ENCODE results near the gene CPA4.

The CPA4 gene

DNA sequence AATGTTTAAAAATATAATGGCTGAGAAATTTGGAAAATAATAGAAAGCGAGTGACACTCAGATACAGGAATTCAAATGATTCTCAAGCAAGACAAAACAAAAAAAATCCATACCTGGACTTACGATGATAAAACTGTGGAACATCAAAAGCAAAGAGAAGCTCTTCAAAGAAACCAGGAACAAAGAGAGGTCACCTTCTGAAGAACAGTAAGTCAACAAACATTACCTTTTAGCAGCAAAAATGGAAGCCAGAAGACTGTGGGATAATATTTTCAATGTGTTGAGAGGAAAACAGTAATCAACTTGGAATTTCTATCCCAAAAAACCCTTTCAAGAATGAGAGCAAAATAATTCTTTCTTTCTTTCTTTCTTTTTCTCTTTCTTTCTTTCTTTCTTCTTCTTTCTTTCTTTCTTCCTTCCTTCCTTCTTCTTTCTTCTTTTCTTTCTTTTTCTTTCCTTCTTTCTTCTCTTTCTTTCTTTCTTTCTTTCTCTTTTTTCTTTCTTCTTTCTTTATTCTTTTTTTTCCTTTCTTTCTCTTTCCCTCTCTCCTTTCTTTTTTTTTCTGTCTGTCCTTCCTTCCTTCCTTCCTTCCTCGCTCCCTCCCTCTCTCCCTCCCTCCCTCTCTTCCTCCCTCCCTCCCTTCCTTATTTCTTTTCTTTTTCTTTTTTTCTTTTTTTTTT lies 49.9 kb downstream of the CPA4 start:
- FAIRE-seq: no peak
- no peak for DNase-seq (ENCODE audit: low spot score)

DNA sequence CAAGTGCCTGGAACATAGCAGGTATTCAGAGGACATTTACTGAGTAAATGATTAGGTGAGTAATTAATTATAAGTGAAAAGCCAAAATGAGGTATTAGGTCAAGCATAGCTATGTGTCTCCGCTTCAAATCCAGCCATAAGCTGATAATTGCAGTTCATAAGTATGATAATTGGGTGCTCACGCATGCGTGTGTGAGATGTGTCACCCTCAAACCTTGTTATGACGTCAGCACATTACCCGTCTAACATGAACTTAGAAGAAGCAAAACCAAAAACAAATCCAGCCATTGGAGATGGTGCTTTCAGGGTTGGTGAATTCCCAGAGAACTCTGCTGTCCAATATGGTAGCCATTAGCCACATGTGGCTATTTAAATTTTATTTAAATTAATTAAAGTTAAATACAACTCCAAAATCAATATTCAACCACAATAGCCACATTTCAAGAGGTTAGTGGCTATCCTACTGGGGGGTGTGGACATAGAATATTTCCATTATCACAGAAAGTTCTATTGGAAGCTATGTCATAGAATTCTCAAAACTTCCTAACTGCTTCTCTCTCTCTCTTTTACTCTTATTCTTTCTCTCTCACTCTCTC lies 51.4 kb downstream of the CPA4 start, which contains the start of gene CPA5:
TSS of gene CPA5 (plus strand) at position 546 of the 596 bp plus-strand sequence. CDS start 1,670 bp downstream, outside the sequence.
- no peak for FAIRE-seq

GRCh38 chr7:130345136-130345535 lies 52.2 kb downstream of the CPA4 start:
- no peak for DNase-seq (ENCODE audit: low spot score)
- FAIRE-seq: no peak

More for the DNA sequence above, 51.4 kb downstream of the CPA4 start, which contains the start of gene CPA5:
- DNase-seq (ENCODE audit: low spot score): no peak

- DNase-seq (ENCODE audit: low spot score): no peak
- FAIRE-seq: no peak
These were observed 52.8 kb downstream of the CPA4 start for GRCh38 chr7:130345725-130346124.

GRCh38 chr7:130346177-130346905 lies 53.4 kb downstream of the CPA4 start:
- FAIRE-seq (no peak), DNase-seq (ENCODE audit: low spot score) (no peak)

GRCh38 chr7:130346941-130347340 lies 54.0 kb downstream of the CPA4 start:
- FAIRE-seq (no peak), DNase-seq (ENCODE audit: low spot score) (no peak)

- DNase-seq (ENCODE audit: low spot score) (no peak), FAIRE-seq (no peak)
These were observed 57.2 kb downstream of the CPA4 start for GRCh38 chr7:130349911-130350782.

DNA sequence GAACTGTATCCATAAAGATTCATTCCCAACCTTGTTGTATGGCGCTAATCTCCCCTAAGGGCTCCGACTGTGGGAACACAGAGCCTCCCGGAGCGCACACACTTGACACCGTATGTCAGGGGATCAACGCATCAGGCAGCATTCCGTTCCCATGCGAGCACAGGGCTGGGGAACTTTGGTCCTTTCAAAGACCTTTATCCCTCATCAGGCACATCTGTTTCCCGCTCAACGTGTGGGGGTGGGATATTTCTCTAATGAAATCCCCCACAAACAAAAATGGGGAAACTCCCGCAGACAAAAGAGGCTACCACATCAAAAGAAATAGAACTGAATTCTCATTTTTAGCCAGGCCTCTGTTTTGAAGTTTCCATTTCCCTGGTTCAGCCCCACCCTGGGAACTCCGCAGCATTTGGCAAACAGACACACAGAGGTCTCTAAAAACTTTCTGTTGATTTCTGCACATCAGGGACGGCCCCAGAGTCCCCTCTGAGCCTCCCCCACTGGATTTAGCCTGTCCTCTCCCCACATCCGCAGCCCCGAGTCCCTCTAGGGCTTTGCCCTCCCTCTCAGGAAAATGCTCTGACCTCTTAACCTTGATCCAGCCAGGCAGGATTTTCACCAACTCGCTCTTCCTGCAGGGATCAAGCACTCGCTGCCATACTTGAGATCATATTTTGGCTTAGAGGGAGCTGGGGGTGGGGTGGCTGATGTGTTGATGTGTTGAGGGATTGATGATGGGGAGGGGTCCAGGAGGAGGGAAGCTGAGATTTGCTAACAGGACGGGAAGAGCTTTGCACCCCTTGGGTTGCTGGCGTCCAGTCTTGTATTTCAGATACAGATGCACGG lies 58.2 kb downstream of the CPA4 start:
- DNase-seq (ENCODE audit: low spot score) (no peak), FAIRE-seq (no peak)

DNA sequence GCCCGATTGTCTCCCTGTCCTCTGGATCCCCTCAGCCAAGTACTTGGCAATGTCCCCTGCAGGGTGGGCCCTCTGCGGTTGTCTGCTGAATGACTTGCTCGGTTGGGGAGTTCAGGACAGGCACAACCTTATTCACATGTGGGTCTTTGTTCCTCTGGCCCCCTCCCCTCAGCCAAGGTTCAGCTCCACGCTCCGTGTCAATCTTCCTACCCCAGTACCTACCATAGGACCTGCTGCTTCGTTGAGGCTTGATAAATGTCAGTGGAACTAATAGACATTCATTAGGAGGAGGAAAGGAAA lies 58.8 kb downstream of the CPA4 start:
- FAIRE-seq: no peak

DNA sequence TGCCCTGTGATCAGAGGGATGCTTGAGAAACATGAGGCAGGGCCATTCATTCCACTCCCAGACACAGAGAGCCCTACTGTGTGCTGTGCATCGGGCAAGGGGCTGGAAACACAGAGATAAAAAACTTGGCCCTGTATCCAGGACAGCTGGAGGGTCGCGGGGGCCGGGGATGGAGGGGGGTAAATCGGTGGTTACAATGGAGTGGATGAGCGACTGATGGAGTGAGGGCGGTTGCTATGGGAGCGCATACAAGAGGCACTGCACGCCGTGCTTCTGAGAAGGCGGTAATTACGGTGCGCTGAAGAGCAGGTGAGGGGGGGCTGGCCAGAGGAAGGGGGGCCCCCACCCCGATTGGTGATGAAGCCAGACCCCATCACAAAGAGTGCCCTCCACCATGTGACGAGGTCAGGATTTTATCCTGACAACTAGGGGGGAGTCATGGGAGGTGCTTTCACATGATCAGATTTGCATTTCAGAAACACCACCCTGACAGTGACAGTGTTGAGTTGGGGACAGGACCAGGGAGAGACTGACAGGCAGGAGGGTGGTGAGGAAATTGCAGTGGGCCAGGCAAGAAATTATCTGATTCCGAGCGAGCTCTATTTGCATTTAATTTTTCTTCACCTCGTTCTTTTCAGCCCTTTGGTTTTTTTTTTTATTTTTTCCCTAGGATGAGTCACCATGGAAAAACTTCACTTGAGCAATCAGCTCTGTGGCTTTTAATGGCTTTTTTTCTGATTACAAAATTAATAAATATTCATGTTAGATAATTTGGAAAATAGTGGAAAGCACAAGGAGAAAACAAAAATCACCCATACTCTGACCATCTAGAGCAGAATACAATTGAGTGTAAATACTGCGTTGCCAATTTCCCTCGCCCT lies 59.5 kb downstream of the CPA4 start:
- DNase-seq (ENCODE audit: low spot score) (no peak), FAIRE-seq (no peak)

More for the DNA sequence above, 58.8 kb downstream of the CPA4 start:
- DNase-seq (ENCODE audit: low spot score): no peak

DNA sequence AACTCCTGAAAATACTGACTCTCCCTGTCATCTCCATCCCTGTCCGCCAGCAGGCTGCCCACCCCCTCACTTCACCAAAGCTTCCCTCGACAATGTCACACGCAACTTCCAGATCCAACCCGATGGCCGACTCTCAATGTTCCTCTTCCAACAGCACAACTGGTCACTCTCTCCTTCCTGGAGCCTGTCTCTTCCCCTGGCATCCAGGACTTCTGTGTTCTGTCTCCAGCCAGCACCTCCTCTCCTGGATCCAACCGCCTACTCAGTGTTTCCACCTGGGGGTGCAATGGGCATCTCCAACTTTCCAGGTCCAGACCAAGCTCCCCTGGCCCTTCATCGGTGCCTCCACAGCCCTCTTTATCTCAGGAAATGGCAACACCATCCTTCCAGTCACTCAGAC lies 60.2 kb downstream of the CPA4 start:
- no peak for DNase-seq (ENCODE audit: low spot score)
- FAIRE-seq: no peak

DNA sequence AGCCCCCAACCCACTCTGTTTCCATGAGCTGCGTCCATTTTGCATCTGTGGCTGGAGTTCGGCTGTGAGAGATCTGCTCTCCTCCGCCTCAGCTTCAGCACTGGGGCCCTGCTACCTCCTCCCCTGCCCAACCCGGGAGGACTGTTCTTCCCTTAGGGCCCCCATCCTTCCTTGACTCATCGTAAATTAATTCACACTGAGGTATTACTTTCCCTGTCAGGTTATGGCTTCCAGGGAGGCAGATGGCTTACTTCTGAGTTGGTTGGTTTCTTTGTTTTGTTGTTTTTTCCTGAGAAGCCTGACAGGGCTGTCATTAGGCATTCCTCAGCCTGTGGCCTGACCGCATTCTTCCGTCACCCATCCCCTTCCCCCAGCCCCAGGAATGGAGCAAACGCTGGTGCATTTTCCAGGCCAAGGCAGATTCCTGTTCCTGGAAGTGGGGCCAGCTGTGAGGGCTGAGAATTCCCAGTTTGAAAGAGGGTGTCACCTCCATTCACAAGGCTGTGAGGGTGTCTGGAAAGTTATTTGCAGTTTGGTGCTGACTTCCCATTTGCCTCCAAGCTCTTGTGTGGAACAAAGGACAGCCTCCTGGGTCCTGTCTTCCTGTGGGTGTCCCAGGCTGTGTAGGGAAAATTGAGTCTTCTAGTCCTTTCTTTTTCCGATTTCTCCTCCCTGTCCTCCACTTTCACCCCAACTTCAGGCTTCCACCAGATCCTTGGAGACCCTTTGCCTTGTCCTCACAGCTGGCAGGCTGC lies 63.3 kb downstream of the CPA4 start:
- FAIRE-seq (peak; percentile 95), DNase-seq (ENCODE audit: low spot score) (peak; percentile 99)

DNA sequence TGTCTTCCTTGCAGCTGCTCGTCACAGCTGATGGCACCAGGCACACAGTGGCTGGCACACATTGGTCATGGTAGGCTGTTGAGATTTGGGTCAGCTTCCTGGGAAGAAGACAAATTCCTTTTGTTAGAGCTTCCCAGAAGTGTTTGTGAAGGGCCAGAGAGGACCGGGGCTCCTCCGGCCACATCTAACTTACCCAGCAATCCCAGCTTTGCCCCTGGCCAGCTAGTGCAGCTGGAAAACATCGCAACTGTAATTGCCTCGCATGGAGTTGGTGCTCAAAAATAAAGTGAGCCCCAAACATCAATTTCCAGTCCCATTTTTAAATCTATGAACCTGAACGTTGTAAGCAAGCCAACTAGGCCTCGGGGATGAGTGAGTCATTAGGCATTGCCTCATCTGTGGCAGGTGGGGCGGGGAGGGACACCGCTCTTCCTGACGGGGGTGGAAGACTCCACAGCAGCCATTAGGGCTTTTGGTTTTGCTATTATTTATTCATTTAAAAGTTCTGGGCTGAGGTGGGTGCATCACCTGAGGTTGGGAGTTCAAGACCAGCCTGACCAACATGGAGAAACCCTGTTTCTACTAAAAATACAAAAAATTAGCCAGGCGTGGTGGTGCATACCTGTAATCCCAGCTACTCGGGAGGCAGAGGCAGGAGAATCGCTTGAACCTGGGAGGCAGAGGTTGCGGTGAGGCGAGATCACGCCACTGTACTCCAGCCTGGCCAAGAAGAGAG lies 64.1 kb downstream of the CPA4 start:
- DNase-seq (ENCODE audit: low spot score) (peak; percentile 88), FAIRE-seq (peak; percentile 87)

GRCh38 chr7:130358471-130358870 lies 65.5 kb downstream of the CPA4 start:
- DNase-seq (ENCODE audit: low spot score) (no peak), FAIRE-seq (no peak)

DNA sequence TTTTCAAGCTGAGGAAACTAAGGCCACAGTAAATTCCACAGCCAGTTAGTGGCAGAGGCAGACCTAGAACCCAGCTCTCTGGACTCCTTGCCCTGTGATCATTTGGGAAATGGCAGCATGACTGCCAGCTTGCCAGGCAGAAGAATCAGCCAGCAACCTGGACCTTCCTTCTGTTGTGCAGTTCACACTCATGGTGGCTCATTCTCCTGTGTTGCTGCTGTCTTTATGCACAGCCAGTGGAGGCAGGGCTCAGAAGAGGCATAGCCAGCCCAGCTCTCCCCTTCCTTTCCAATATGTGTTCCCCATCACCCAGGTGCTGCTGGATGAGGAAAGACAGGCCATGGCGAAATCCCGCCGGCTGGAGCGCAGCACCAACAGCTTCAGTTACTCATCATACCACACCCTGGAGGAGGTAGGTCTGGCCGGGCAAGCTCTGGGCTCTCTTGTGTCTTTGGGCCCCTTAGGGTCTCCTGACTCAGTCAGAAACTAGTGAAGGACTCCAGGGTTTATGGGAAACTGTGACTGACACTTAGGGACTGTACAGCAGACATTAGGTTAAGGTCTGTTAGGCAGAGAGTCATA lies 66.4 kb downstream of the CPA4 start:
- FAIRE-seq (no peak), DNase-seq (ENCODE audit: low spot score) (no peak)

GRCh38 chr7:130360518-130360917 lies 67.6 kb downstream of the CPA4 start:
- DNase-seq (ENCODE audit: low spot score) (no peak), FAIRE-seq (no peak)

DNA sequence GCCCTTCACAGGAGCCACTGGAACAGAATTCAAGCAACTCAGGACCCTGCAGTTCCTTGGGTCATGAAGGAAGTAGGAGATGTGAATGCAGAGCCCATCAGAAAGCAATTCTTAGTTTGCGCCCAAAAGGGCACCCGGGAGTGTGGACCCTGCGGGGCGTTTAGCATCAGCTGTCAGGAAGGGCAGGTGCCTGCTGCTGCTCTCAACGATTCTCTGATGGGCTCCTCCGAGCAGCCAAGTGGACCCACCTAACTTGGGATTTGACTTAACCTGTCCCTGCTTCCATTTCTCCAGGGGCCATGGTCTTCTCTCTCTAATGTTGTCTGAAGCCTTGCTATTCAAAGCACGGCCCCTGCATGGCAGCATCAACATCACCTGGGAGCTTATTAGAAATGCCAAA lies 68.7 kb downstream of the CPA4 start:
- no peak for FAIRE-seq
- DNase-seq (ENCODE audit: low spot score): no peak

- FAIRE-seq (no peak), DNase-seq (ENCODE audit: low spot score) (no peak)
These were observed 69.4 kb downstream of the CPA4 start for GRCh38 chr7:130362251-130362816.
